MM.1S (cell line): Measurements from ENCODE around the gene DHX15.

Source experiments
- CTCF ChIP-seq: fragments of 300-600 bp; sonication (generic); IDR thresholded peaks from 2 replicates; pipeline ENCODE4 v1.5.1; 2016; ENCODE audit warnings: antibody characterized with exemption, low read length, mixed read lengths
- EZH2 ChIP-seq: fragments of 300-600 bp; sonication (generic); optimal IDR thresholded peaks from 2 replicates; pipeline ENCODE3; 2017; ENCODE audit warnings: low read depth, mild to moderate bottlenecking, antibody characterized with exemption, low read length, mixed read lengths
- EZH2phosphoT487 ChIP-seq: fragments of 300-600 bp; sonication (generic); IDR thresholded peaks from 2 replicates; pipeline ENCODE4 v1.6.1; 2018; ENCODE audit warnings: antibody characterized with exemption, low read length

DNA sequence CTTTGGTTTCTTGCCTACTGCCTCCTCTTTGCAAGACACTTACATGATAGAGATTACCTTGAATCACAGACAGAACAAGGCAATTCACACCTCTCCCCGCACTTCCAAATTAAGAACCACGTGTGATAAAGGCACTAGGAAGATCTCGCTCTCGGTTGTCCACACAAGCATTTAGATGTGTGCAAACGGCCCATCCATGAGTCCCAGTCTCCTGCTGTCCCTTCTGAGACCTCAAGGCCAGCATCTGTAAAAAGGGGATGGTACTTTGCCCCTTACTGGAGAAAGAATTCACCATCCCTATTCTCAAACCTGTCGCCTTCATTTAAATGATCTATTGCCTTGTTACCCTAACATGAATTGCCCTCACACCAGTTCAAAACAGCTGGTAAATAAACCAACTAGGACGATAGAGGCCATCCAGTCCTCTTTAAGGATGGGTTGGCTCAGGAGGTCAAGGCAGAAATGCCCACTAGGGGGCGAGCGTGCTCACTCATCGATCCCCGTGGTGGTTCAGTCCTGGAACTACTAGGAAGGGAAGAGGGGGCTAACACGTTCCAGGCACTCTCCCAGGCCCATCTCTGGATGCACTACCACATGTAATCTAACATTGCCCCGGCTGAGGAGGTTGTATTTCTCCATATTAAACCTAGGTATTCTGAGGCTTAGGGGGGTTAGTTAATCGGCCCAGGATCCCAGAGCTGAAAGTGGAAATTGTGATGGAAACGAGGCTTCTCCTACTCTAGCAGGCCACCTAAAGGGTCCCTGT lies 95.8 kb downstream of the DHX15 start:
- TF ChIP-seq CTCF (peak; percentile 96), EZH2 (no peak), EZH2phosphoT487 (no peak)
